ENCODE data around the gene EN1.

- TF ChIP-seq CTCF (conservative IDR thresholded peaks at IDR 0.05 in 1 of 2, IDR thresholded peaks at IDR 0.05 in 1 of 2; ENCODE audit: extremely low read depth in 1 of 2, insufficient read depth in 1 of 2, low read depth in 1 of 2, low read length in 2 of 2) (no peak), EZH2 (IDR thresholded peaks at IDR 0.05; ENCODE audit: borderline replicate concordance, low read length) (no peak)
Measured at GRCh38 chr2:118893100-118893499, 45.7 kb upstream of the EN1 start.
